Glutamatergic neuron (in vitro differentiated cells): Measurements from ENCODE around the gene POM121C. TPM values are rescaled to one million over a fixed set of nuclear protein-coding genes. Genes with fewer than 3 reads are reported as not detected.
"Not testable (repeated sequence)": the region's sequence is repeated elsewhere in the genome, so short reads cannot be mapped to it uniquely, and the experiment has no call there.

ENCODE experiments used
- DNase-seq: peaks from one replicate; pipeline ENCODE4 v3.0.0; 2022
- H3K27ac Mint-ChIP-seq: one replicate; pipeline ENCODE4 v1.8.0; 2020; ENCODE audit warnings: mild to moderate bottlenecking, mixed read lengths, inconsistent platforms; ENCODE audit not compliant: unreplicated experiment
- H3K27me3 Mint-ChIP-seq: one replicate; pipeline ENCODE4 v1.8.0; 2020; ENCODE audit warnings: mild to moderate bottlenecking, moderate library complexity, mixed read lengths, inconsistent platforms; ENCODE audit not compliant: unreplicated experiment
- H3K36me3 Mint-ChIP-seq: one replicate; pipeline ENCODE4 v1.8.0; 2020; ENCODE audit warnings: mild to moderate bottlenecking, mixed read lengths, inconsistent platforms; ENCODE audit not compliant: unreplicated experiment
- H3K4me1 Mint-ChIP-seq: one replicate; pipeline ENCODE4 v1.8.0; 2020; ENCODE audit warnings: mild to moderate bottlenecking, low read depth, mixed read lengths, inconsistent platforms; ENCODE audit not compliant: unreplicated experiment
- H3K4me3 Mint-ChIP-seq: one replicate; pipeline ENCODE4 v1.8.0; 2020; ENCODE audit warnings: mild to moderate bottlenecking, mixed read lengths, inconsistent platforms; ENCODE audit not compliant: unreplicated experiment
- H3K9me3 Mint-ChIP-seq: one replicate; pipeline ENCODE4 v1.8.0; 2020; ENCODE audit warnings: mild to moderate bottlenecking, moderate library complexity, mixed read lengths, inconsistent platforms; ENCODE audit not compliant: unreplicated experiment
- total RNA-seq: library from RNA; stranded (reverse); fragmentation: NEBNext Ultra II Directional; extraction: Animal tissue kit (Norgen Biotek cat#: 25700); gene quantifications from one replicate; pipeline ENCODE4 v1.2.1, GENCODE V29; 2021; ENCODE audit not compliant: unreplicated experiment

Gene POM121C
- total RNA-seq, 1 donor from 2014 or later = 60.1 TPM

DNA sequence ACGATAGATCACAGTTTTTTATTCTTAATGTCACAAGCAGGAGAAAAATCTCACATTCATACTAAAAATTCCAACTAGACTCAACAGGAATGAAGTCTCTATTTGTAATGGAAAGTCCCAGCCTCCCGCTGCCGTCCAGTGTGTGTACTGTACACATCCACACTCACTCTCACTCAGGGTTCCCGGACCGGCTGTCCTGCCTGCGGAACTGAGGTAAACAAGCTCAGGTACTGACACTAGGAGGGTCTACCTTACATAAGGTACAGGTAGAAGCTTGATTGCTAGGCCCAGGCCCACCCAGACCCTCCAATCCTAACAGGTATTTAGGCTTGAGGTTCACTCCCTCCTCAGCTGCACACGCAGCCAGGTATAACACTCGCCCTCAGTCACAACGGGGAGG, 69.3 kb downstream of the POM121C start:
- not testable (repeated sequence) for H3K9me3 Mint-ChIP-seq, H3K4me3 Mint-ChIP-seq, H3K36me3 Mint-ChIP-seq, H3K27me3 Mint-ChIP-seq, H3K27ac Mint-ChIP-seq, DNase-seq, H3K4me1 Mint-ChIP-seq

DNA sequence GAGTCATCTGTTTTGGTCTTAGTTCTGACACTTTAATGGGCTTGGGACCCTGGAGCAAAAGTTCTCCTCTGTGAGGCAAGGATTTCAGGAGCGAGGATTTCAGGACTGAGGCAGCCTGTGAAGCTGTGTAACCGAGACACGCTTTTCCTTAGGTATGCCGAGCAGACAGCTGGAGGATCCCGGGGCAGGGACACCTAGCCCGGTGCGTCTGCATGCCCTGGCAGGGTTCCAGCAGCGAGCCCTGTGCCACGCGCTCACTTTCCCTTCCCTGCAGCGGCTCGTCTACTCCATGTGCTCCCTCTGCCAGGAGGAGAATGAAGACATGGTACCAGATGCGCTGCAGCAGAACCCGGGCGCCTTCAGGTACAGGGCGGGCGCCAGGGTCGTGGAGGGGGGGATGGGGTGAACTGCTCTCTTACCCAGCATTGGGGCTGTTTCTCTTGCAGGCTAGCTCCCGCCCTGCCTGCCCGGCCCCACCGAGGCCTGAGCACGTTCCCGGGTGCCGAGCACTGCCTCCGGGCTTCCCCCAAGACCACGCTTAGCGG, 70.2 kb downstream of the POM121C start:
- H3K27me3 Mint-ChIP-seq, H3K9me3 Mint-ChIP-seq, H3K4me3 Mint-ChIP-seq, H3K27ac Mint-ChIP-seq, DNase-seq, H3K36me3 Mint-ChIP-seq, H3K4me1 Mint-ChIP-seq: not testable (repeated sequence)

DNA sequence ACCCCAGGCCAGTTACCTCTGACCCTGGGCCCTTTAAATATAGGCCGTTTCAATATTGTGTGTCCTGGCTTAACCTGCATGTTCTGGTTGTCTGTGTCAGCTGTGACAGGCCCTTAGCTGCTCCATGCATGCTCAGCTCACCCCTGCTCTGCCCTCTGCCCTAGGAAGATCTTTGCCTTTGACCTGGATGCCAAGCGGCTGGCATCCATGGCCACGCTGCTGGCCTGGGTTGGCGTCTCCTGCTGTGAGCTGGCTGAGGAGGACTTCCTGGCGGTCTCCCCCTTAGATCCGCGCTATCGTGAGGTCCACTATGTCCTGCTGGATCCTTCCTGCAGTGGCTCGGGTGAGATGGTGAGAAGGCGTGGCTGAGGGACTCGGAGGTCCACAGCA, 70.7 kb downstream of the POM121C start:
- not testable (repeated sequence) for H3K9me3 Mint-ChIP-seq, H3K36me3 Mint-ChIP-seq, H3K4me3 Mint-ChIP-seq, H3K27me3 Mint-ChIP-seq, H3K27ac Mint-ChIP-seq, DNase-seq, H3K4me1 Mint-ChIP-seq

DNA sequence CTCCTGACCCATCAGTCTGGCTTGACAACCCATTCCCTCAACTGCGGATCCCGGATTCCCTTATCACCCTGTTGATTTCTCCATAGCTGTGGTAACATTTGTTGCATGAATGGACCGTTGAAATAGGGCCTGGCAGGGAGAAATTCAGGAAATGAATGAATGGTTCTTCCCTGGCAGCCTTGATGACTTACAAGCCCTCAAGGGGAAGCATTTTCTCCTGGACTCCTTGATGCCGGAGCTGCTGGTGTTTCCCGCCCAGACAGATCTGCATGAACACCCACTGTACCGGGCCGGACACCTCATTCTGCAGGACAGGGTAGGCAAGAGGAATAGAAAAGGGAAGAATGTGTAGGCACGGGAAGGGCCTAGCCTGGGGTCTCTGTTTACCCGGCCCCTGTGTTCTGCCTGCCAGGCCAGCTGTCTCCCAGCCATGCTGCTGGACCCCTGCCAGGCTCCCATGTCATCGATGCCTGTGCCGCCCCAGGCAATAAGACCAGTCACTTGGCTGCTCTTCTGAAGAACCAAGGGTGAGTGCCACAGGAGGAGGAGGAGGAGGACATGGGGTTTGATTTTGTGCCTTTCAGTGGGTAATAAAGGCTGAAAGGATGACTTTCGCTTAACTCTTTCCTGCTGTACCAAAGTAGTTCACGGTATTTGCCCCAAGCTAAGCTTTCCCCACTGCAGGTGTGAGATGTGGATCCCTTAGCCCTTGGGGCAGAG, 71.2 kb downstream of the POM121C start:
- H3K4me1 Mint-ChIP-seq, DNase-seq, H3K27ac Mint-ChIP-seq, H3K27me3 Mint-ChIP-seq, H3K9me3 Mint-ChIP-seq, H3K4me3 Mint-ChIP-seq, H3K36me3 Mint-ChIP-seq: not testable (repeated sequence)

DNA sequence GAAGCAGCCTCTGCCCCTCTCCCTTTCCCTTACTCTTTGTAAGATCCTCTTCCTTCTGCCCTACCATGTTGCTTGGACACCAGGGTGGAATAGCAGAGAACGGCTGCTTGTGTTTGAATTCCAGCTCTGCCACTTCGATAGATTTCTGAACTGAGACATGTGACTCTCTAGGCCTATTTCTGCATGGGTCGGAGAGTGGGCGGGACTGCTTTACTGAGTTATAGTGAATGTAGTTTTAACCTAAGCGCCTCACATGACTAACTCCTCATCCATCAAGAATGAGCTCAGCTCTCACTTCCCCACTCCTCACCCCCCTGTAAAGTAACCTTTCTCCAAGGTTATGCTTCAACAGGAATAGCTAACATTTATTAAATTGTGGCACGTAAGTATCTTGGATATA, 71.9 kb downstream of the POM121C start:
- DNase-seq, H3K27me3 Mint-ChIP-seq, H3K4me1 Mint-ChIP-seq, H3K4me3 Mint-ChIP-seq, H3K9me3 Mint-ChIP-seq, H3K27ac Mint-ChIP-seq, H3K36me3 Mint-ChIP-seq: not testable (repeated sequence)

DNA sequence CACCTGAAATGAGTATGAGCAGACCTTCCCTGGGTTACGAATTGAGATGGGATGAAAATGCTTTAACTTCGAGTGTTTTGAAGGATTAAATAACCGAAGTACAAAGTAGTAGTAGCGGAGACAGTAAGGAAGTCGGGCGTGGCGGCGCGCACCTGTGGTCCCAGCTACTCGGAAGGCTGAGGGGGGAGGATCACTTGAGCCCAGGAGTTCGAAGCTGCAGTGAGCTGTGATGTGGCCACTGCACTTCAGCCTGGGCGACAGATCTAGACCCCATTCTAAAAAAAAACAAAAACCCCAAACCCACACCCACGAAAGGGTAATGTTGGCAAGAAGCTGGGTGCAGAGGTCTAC, 75.3 kb downstream of the POM121C start:
- not testable (repeated sequence) for H3K27ac Mint-ChIP-seq, H3K9me3 Mint-ChIP-seq, H3K4me3 Mint-ChIP-seq, DNase-seq, H3K4me1 Mint-ChIP-seq, H3K27me3 Mint-ChIP-seq, H3K36me3 Mint-ChIP-seq

DNA sequence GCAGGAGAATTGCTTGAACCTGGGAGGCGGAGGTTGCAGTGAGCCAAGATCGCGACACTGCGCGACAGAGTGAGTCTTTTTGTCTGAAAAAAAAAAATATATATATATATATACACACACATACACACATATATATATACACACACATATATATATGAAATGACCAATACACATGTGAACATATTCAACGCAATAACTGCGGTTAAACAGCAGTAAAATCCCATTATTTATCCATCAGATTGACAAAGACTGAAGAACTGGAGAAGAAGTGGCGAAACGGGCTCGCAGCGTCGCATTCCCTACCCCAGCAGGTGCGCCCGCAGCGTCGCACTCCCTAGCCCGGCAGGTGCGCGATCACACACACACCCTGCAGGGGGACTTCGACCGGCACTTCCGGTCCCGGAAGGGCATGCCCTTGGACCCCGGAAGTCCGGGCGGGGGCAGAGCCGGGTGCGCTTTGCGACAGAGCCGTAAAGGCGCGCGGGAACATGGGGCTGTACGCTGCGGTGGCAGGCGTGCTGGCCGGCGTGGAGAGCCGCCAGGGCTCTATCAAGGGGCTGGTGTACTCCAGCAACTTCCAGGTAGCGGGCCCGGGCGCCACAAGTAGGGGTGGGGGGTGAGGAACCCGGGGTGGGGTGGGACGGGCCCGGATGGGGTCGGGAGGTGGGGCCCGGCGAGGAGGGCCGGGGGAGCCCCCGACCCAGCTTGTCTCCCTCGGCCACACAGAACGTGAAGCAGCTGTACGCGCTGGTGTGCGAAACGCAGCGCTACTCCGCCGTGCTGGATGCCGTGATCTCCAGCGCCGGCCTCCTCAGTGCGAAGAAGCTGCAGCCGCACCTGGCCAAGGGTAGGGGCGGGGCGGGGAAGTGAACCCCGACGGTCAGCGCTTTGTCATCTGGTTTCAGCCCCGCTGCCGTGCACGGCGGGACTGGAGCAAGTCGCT, 75.9 kb downstream of the POM121C start:
- H3K4me3 Mint-ChIP-seq, H3K9me3 Mint-ChIP-seq, H3K36me3 Mint-ChIP-seq, H3K27me3 Mint-ChIP-seq, H3K27ac Mint-ChIP-seq, DNase-seq, H3K4me1 Mint-ChIP-seq: not testable (repeated sequence)

DNA sequence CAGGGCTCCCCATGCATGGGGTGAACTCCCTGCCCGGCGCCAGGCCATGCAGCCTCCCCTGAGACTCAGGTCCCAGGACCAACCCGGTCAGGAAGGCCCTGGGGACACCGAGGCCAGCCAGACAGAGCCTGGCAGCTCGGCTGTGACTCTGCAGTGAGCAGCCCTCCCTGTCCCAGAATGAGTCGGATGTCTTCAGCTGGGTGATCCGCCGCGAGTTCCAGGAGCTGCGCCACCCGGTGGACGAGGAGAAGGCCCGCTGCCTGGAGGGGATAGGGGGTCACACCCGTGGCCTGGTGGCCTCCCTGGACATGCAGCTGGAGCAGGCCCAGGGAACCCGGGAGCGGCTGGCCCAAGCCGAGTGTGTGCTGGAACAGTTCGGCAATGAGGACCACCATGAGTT, 81.4 kb downstream of the POM121C start:
- not testable (repeated sequence) for H3K4me3 Mint-ChIP-seq, H3K27ac Mint-ChIP-seq, H3K27me3 Mint-ChIP-seq, H3K36me3 Mint-ChIP-seq, H3K4me1 Mint-ChIP-seq, H3K9me3 Mint-ChIP-seq, DNase-seq

DNA sequence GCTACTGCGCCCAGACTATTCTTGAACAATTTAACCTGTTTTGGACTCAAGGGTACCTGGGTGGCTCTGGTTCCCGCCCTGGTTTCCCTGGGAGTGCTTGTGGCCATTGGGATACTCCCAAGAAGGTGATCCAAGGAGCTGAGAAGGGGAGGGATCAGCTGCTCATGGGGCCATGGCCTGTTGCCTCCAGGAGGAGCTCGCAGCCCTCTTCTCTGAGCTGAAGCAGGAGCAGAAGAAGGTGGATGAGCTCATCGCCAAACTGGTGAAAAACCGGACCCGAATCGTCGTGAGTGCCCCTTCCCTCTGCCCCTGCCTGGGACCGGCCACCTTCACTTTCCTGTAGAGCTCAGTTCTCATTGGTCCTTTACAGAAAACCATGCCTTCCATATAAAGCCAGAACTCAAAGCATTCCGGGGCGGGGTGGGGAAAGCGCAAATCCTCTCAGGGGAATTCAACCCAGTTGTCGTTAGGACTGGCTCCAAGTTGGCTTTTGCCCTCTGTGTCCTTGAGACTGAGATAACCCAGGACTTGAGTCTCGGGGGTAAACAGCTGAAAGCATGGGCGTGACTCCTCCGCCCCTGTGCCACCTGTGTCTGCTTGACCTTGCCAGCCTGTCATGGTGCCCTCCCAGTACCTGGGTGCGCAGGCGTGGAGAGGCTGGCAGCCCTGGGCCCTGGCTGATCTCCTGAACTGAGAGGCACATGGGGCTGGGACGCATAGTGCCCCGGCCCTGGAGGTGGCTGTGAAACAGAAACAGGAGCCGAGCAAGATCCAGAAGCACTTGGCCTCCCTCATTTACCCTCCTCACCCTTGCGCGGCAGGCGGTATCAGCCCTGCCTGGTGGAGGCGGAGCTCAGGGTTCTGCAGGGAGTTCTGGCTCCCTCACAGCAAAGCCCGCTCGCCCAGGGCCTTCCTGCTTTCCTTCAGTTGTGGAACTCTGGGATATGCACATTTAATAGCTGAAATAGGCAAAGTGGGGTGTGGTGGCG, 82.3 kb downstream of the POM121C start:
- not testable (repeated sequence) for H3K4me1 Mint-ChIP-seq, H3K27ac Mint-ChIP-seq, H3K4me3 Mint-ChIP-seq, H3K36me3 Mint-ChIP-seq, H3K27me3 Mint-ChIP-seq, DNase-seq, H3K9me3 Mint-ChIP-seq

DNA sequence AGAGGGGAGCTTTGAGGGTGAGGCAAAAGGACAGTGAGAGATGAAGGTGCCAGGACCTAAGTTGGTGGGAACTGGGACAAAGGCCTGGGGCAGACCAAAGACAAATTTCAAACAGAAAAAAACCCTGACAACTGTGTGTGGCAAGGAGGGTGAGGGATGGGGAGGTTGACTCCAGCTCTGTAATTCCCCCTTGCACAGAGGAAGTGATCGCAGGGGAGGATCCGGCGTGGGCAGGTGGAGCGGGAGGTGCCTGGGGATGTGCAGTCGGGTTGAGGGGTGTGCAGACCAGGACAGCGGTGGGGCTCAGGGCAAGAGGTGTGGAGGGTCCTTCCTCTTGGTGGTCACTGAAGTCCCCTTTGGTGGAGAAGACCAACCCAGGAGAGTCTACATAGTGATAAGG, 85.5 kb downstream of the POM121C start:
- H3K27me3 Mint-ChIP-seq, H3K4me1 Mint-ChIP-seq, H3K9me3 Mint-ChIP-seq, H3K4me3 Mint-ChIP-seq, H3K27ac Mint-ChIP-seq, DNase-seq, H3K36me3 Mint-ChIP-seq: not testable (repeated sequence)

DNA sequence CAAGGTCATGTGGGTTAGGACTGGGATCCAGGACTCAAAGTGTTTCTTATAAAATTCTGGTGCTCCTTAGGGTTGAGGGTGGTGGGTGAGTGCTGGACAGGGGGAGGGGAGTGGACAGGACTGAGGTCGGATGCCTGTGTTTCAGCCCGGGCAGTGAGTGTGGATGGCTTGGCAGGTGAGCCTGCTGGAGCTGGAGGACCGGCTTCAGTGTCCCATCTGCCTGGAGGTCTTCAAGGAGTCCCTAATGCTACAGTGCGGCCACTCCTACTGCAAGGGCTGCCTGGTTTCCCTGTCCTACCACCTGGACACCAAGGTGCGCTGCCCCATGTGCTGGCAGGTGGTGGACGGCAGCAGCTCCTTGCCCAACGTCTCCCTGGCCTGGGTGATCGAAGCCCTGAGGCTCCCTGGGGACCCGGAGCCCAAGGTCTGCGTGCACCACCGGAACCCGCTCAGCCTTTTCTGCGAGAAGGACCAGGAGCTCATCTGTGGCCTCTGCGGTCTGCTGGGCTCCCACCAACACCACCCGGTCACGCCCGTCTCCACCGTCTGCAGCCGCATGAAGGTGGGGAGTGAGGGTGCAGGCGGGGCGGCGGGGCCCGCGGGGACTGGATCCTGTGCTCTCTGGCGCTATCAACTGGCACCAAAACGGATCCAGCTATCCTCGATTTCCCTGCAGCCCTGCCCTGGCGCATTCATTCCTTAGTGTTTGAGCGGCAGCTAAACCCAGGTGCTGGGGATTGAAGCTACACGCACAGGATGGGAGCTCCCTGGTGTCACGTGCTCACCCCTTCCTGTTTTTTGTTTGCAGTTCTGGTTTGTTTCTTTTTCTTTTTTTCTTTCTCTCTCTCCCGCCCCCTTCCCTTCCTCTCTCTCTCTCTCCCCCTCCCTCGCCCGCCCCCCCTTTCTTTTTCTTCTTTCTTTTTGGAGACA, 87.1 kb downstream of the POM121C start:
- H3K4me1 Mint-ChIP-seq, H3K4me3 Mint-ChIP-seq, H3K36me3 Mint-ChIP-seq, DNase-seq, H3K27me3 Mint-ChIP-seq, H3K9me3 Mint-ChIP-seq, H3K27ac Mint-ChIP-seq: not testable (repeated sequence)
